GDM1 (cell line): Measurements from ENCODE around the gene MYO16.
"Not testable (repeated sequence)": the region's sequence is repeated elsewhere in the genome, so short reads cannot be mapped to it uniquely, and the experiment has no call there.

Experiments
- DNase-seq: peaks from one replicate; lab custom pipeline; 2025; lab: John Stamatoyannopoulos, UW

MYO16 gene

DNA sequence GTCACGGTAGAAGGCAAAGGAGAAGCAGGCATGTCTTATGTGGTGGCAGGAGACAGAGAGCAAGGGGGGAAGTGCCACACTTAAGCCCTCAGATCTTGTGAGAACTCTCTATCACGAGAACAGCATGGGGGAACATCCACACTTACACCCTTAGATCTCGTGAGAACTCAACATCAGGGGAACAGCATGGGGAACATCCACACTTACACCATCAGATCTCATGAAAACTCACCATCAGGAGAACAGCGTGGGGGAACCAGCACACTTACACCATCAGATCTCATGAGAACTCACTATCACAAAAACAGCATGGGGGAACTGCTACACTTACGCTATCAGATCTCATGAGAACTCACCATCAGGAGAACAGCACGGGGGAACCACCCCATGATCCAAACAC, 445.0 kb downstream of the MYO16 start:
- DNase-seq, result no peak

DNA sequence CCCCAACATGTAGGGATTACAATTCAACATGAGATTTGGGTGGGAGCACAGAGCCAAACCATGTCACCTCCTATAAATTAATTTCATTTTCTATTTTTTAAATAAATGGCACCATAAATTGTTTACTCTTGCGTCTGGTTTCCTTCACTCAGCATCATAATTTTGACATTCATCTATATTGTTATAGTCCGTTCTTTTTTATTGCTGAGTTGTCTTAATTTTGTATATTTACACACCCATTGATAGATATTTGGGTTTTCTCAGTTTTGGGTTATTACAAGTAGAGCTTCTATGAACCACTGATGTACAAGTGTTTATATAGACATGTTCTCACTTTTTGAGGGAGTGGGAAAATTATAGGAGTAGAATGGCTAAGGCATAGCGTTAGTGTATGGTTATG, 445.4 kb downstream of the MYO16 start:
- DNase-seq, result no peak

- no peak for DNase-seq
Measured at GRCh38 chr13:109087916-109088623, 458.7 kb downstream of the MYO16 start.

- no peak for DNase-seq
Measured at GRCh38 chr13:109088624-109088917, 459.2 kb downstream of the MYO16 start.

DNA sequence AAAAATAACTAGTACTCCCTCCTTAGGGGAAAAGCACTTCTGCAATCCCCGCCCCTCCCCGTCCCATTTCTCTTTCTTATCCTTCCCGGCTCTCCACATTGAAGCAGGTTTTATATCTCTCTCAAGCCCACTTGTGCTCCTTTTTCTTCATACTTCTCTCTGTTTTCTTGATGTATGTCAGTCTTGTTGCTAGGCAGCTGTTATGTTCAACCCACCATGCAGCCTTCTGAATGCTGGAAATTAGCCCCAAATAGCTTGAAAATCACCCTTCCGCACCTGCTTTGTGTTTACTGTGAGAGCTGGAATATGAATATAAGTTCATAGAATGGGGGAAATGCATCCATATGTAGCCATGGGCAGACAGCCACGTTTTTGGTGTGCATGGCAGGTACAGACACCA, 461.4 kb downstream of the MYO16 start:
- no peak for DNase-seq

DNA sequence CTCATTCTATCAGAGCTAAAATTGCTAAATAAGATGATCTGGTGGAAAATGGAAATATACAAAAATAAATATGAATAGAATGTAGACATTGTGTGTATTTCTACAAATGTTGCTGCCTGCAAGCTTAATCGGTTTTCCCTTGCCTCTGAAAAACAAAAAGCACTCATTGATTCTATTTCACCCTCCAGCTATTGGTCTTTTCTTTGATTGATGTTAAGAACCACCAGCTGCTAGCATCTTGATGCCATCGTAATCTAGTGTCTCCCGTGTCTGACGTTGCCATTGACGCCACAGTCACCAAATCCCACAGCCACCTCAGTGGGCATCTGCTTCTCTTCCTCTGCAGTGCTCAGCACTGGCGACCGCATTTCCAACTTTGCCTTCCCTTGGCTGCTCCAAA, 461.8 kb downstream of the MYO16 start:
- no peak for DNase-seq

DNA sequence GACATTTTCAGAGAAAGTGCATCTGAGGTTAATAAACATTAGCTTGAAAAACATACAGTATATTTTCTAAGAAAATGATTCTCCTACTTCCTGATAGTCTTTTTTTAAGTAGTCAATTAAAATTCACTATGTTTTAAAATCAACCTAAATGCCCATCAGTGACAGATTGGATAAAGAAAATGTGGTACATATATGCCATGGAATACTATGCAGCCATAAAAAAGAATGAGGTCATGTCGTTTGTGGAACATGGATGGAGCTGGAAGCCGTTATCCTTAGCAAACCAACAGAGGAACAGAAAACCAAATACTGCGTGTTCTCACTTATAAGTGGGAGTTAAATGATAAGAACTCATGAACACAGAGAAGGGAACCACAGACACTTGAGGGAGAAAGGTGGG, 462.8 kb downstream of the MYO16 start:
- DNase-seq, result not testable (repeated sequence)

DNA sequence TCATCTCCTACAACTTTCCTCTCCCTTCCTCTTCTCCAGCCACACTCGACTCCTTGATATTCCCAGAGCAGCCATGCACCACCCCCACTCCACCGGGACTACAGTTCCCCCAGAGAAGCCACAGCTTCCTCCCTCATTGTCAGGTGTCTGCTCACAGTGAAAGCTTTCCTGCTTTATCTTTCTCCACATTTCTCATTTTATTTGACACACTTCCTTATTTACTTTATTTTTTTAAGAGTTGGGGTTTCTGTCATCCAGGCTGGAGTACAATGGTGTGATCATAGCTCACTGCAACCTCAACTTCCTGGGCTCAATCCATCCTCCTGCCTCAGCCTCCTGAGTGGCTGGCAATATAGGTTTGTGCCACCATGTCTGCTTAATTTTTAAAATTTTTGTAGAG, 464.6 kb downstream of the MYO16 start:
- DNase-seq, result peak; percentile 71

- no peak for DNase-seq
Measured at GRCh38 chr13:109095126-109095525, 465.7 kb downstream of the MYO16 start.

GRCh38 chr13:109096101-109096500, 466.7 kb downstream of the MYO16 start:
- peak; percentile 33 for DNase-seq

- DNase-seq, result no peak
Measured at GRCh38 chr13:109100705-109101304, 471.4 kb downstream of the MYO16 start.

DNA sequence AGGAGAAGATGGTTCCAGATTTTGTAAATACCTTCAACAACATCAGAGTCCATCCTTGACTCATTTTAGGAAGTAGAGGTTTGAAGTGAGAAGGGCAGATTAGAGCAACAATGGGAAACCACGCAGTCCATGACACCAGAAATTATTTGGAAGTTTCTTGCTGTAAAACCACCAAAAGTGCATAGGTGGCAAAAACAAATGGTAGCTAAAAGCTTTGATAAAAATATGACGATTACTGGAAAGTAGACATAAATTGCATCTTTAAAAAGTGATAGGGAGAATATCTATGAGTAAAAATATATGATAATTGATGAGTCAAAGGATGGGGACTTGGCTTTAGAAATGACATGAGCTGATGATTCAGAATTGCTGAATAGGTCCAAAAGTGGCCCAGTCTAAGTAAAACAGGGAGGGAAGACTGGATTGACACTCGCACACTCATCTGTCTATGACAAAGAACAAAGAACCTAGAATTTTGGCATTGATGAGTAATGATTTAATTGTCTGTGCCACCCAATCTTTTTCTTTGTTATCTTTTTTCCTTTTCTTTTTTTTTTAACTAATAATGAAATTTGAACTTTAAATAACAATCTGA, 472.2 kb downstream of the MYO16 start:
- no peak for DNase-seq

- no peak for DNase-seq
Measured at GRCh38 chr13:109105899-109106298, 476.5 kb downstream of the MYO16 start.

- no peak for DNase-seq
Measured at GRCh38 chr13:109110159-109110558, 480.7 kb downstream of the MYO16 start.

GRCh38 chr13:109111141-109111540, 481.7 kb downstream of the MYO16 start:
- no peak for DNase-seq

DNA sequence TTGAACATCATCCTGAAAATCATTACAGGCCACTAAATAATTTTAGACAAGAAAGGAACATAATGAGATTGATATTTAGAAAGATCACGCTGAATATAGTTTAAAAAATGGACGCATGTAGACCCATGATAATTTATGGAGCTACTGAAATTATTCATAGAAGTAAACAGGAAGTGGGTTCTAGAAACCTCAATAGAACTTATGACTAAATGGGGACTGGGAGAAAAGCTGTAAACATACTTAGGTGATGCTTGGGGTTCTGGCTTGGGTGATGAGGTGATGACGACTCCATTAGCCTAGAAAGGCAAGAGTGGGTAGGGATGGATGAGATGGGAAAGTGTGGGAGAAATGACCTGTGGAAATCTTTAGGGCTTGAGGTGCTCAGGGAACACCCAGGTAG, 484.0 kb downstream of the MYO16 start:
- no peak for DNase-seq

DNA sequence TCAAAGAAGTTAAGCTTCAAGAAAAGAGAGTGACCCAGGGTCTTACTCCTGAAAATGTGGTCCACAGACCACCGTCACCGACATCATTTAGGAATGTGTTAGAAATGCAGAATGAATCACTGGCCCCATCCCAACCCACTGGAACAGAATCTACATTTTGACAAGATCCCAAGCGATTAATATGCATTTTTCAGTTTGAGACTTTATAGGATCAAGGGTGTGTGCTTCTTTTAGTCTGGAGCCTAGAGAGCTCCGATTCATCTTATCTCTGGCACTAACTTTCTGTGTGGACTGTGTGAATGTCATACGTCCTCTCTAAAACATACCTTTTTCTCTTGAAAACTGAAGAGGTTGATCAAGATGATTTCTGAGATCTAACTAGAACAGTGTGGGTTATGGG, 484.8 kb downstream of the MYO16 start:
- DNase-seq, result no peak

DNA sequence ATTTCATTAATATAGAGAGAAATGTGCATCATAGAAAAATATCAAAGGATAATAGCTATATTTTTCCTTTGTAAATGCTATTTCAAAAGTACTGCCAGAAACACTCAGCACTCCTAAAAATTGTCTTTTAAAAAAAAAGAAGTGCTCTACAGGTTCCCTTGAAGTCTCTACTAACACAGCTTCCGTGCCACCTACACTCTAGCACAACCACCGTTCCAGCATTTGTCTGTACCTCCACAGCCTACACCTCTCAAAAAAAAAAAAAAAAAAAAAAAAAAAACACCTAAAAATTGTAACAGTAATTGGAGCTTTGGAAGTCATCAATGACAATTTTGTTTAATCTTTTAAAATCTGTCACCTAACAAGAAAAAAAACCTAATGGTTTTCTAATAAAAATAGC, 485.6 kb downstream of the MYO16 start:
- DNase-seq, result no peak

DNA sequence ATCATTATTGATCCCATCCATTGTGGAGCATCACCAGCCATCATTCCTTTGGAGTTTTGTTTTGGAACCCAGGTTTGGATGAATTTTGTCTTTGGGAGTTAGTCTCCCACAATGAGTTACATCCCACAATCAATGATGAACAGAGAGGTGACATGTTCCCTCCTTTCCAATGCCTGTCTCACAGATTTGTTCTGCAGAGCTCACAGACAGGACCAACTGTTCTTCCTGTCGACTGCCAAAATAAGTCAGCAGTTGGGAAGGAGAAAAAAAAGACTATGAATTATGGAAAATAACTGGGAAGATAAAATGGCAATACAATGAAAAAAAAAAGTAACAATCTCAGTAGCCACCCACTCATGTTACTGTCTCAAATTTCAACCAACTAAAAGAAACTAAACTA, 489.1 kb downstream of the MYO16 start:
- no peak for DNase-seq

GRCh38 chr13:109119896-109120295, 490.5 kb downstream of the MYO16 start:
- DNase-seq, result no peak

DNA sequence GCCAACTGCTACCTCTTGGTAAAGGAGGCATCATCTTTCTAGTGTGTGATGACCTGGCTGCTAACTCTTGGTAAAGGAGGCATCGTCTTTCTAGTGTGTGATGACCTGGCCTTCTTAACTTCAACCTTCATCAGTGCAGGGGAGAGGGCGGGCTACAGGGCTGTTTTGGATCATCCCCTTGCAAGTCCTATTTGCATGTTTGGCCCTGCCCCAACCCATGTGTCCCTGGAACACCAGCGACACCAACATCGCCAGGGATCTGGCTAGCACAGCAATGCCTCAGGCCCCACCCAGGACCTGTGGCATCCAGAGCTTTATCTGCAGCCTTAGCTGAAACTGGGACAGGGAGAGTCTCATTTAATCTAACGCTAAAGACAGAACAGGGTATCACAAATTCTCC, 492.4 kb downstream of the MYO16 start:
- no peak for DNase-seq

DNA sequence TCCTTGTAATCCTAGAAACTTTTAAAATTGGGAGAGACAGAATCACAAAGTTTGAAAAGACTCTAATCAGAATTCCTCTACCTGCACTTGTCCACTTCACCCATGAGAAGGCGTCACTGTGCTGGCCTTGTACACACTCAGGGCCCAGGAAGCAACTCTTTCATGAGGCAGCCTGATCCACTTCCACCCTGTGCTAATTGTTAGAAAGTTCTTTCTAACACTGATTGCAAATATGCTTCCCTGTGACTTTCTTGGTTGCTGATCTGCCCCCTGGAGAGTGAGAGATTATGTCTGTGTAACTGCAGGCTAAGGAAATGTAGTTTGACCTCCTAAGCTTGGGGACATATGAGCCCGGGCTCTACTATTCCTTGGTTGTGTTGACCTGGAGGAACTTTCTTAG, 494.6 kb downstream of the MYO16 start:
- no peak for DNase-seq

DNA sequence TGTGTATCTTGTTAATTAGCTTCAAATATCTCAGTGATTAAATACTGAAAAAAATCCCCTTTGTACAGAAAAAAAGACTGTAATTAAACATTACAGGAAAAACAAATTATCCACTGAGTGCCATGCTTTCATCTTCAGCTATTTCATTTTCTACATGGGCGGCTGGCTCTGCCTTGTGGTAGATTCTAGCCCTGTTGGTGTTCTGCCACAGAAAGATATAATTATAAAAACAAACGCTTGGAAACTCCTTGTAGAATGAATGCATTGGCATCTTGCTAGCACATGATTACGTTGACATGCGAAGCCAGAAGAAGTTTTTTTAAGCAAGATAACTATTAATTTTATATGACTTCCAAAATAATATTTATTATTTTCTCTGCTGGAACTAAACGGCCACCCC, 496.8 kb downstream of the MYO16 start:
- no peak for DNase-seq
